ENCODE data around the gene MPDU1. TPM values are rescaled to one million over a fixed set of nuclear protein-coding genes. Genes with fewer than 3 reads are reported as not detected.

MPDU1 gene
- total and polyA plus RNA-seq, 2 of the 13 experiments (the other 11 are each of a cell fraction or from before 2014, with no cell fraction given) = 112 to 167 TPM

GRCh38 chr17:7627250-7628121 lies 43.8 kb downstream of the MPDU1 start, which contains the start of gene SAT2 (continued):
- TF ChIP-seq ATM (IDR thresholded peaks at IDR 0.05; ENCODE audit: borderline replicate concordance) (no peak), ARID4A (CRISPR knock-in tag; IDR thresholded peaks at IDR 0.05; ENCODE audit: borderline replicate concordance) (peak; percentile 73), ZNF468 (CRISPR knock-in tag; IDR thresholded peaks at IDR 0.05) (no peak), ZFAT (CRISPR knock-in tag; conservative IDR thresholded peaks at IDR 0.05) (no peak), MYC (CRISPR knock-in tag; IDR thresholded peaks at IDR 0.05; ENCODE audit: borderline replicate concordance) (peak; percentile 50; the same call in 1 of the 2 replicates), SKIL (CRISPR knock-in tag; IDR thresholded peaks at IDR 0.05; ENCODE audit: borderline replicate concordance) (peak; percentile 35; the same call in 1 of the 2 replicates), UBTF (CRISPR knock-in tag; IDR thresholded peaks at IDR 0.05) (peak; percentile 64; the same call in 1 of the 2 replicates), ZNF10 (CRISPR knock-in tag; IDR thresholded peaks at IDR 0.05; ENCODE audit: borderline replicate concordance, low read depth) (no peak), ZBED4 (CRISPR knock-in tag; IDR thresholded peaks at IDR 0.05; ENCODE audit: borderline replicate concordance) (peak; percentile 66; the same call in 1 of the 2 replicates), ETV6 (CRISPR knock-in tag; conservative IDR thresholded peaks at IDR 0.05) (0 out of 2 replicates have a peak, but pooled peaks have one; percentile 26), SRSF9 (IDR thresholded peaks at IDR 0.05; ENCODE audit: borderline replicate concordance, insufficient read depth, low read depth, low read length, poor library complexity, severe bottlenecking) (no peak)

Measured in HepG2 (cell line).